Stimulated activated CD4-positive, alpha-beta T cell treated with anti-CD3 and anti-CD28 coated beads, TNF-alpha, amount 100 ng/mL, for 4 hours (primary cell): ENCODE data around the gene KIAA1586.
"Not testable (repeated sequence)": the region's sequence is repeated elsewhere in the genome, so short reads cannot be mapped to it uniquely, and the experiment has no call there.

ENCODE experiments used
- DNase-seq, 3 experiments: peaks; one replicate each; pipeline ENCODE4 v3.0.0-alpha.2; 2020; ENCODE audit warnings: low read depth in 3 of 3

KIAA1586 gene

GRCh38 chr6:57044568-57044967, 1.9 kb upstream of the KIAA1586 start:
- DNase-seq, result no peak

GRCh38 chr6:57047257-57047585, 728 bp downstream of the KIAA1586 start:
- DNase-seq, result not testable (repeated sequence)

GRCh38 chr6:57047859-57048258, 1.4 kb downstream of the KIAA1586 start:
- DNase-seq, result not testable (repeated sequence)

- no peak for DNase-seq
These were observed 2.1 kb downstream of the KIAA1586 start for GRCh38 chr6:57048577-57048976.

GRCh38 chr6:57063847-57064246, 17.4 kb downstream of the KIAA1586 start:
- DNase-seq, result no peak

- DNase-seq, result no peak
These were observed 18.3 kb downstream of the KIAA1586 start for GRCh38 chr6:57064809-57065208.

GRCh38 chr6:57068061-57068460, 21.6 kb downstream of the KIAA1586 start:
- DNase-seq, result no peak

GRCh38 chr6:57069228-57069627, 22.7 kb downstream of the KIAA1586 start:
- no peak for DNase-seq

- DNase-seq, result no peak
These were observed 23.4 kb downstream of the KIAA1586 start for GRCh38 chr6:57069920-57070331.

- DNase-seq, result no peak
These were observed 25.6 kb downstream of the KIAA1586 start for GRCh38 chr6:57072108-57072507.

GRCh38 chr6:57074383-57074782, 27.9 kb downstream of the KIAA1586 start:
- DNase-seq, result no peak

GRCh38 chr6:57075092-57075491, 28.6 kb downstream of the KIAA1586 start:
- no peak for DNase-seq

GRCh38 chr6:57078531-57079207, 32.2 kb downstream of the KIAA1586 start:
- no peak for DNase-seq

GRCh38 chr6:57085471-57085870, 39.0 kb downstream of the KIAA1586 start:
- DNase-seq, result no peak

- no peak for DNase-seq
These were observed 40.4 kb downstream of the KIAA1586 start for GRCh38 chr6:57086843-57087242.

GRCh38 chr6:57087916-57088315, 41.4 kb downstream of the KIAA1586 start:
- DNase-seq, result no peak

GRCh38 chr6:57089265-57089664, 42.8 kb downstream of the KIAA1586 start:
- no peak for DNase-seq

GRCh38 chr6:57089687-57090457, 43.4 kb downstream of the KIAA1586 start, which contains the start of gene ZNF451:
Gene ZNF451 (plus strand): TSS chr6:57090188. CDS start chr6:57090254, 66 bp downstream.
- DNase-seq, result peak; percentile 92 to 94 (median 92)

- DNase-seq, result not testable (repeated sequence)
These were observed 44.1 kb downstream of the KIAA1586 start for GRCh38 chr6:57090458-57091067.

GRCh38 chr6:57091375-57091774, 44.9 kb downstream of the KIAA1586 start:
- DNase-seq, result not testable (repeated sequence)

- no peak for DNase-seq
These were observed 48.2 kb downstream of the KIAA1586 start for GRCh38 chr6:57094689-57095088.

GRCh38 chr6:57097596-57097995, 51.1 kb downstream of the KIAA1586 start:
- no peak for DNase-seq

GRCh38 chr6:57102976-57103375, 56.5 kb downstream of the KIAA1586 start:
- DNase-seq, result no peak
